Activated T-helper 17 cell treated with anti-CD3 and anti-CD28 coated beads, Interleukin-2, amount 50 U/mL, for 72 hours (primary cell): ENCODE results near the gene MMUT. TPM values are rescaled to one million over a fixed set of nuclear protein-coding genes. Genes with fewer than 3 reads are reported as not detected.

Experiments
- ATAC-seq: fragments of 150-1000 bp; cut with Tn5 transposase; replicated peaks from 2 replicates; pipeline ENCODE4 v1.10.0; 2021; ENCODE audit warnings: mild to moderate bottlenecking, moderate library complexity
- H3K27ac Mint-ChIP-seq: one replicate; pipeline ENCODE4 v1.8.0; 2022; ENCODE audit warnings: mixed read lengths
- H3K27me3 Mint-ChIP-seq: one replicate; pipeline ENCODE4 v1.8.0; 2022; ENCODE audit warnings: mixed read lengths
- H3K36me3 Mint-ChIP-seq: one replicate; pipeline ENCODE4 v1.8.0; 2022; ENCODE audit warnings: low read depth, mild to moderate bottlenecking, mixed read lengths
- H3K4me1 Mint-ChIP-seq: one replicate; pipeline ENCODE4 v1.8.0; 2022; ENCODE audit warnings: mixed read lengths
- H3K4me3 Mint-ChIP-seq: one replicate; pipeline ENCODE4 v1.8.0; 2022; ENCODE audit warnings: mild to moderate bottlenecking, mixed read lengths
- H3K9me3 Mint-ChIP-seq: one replicate; pipeline ENCODE4 v1.8.0; 2022; ENCODE audit warnings: mixed read lengths
- total RNA-seq, 2 donors: library from RNA; stranded (reverse); gene quantifications; one replicate each; pipeline ENCODE4 v1.2.3, GENCODE V29; 2022

The MMUT gene
- total RNA-seq, 2 donors from 2014 or later: 19.6 to 19.8 TPM

DNA sequence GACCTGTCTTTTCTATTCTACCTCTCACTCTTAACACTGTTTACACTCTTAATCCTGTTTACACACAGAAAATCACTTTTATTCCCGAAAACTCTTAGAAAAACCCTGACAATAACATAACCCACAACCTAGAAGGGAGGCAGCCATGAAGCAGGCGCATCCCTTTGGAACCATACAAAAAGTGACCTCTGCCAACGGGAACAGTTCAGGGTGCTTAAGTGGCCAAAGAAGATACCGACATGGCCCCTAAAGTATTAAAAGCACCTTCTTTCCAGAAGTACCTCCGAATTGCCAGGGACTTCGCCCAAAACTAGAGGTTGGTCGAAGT lies 490 bp downstream of the MMUT start:
- H3K27ac Mint-ChIP-seq: peak overlapping the region; percentile 93
- H3K9me3 Mint-ChIP-seq: no peaks in the 10 kb centered on the region
- peak; percentile 9 for ATAC-seq
- peaks cover 36% of the 10 kb centered on the region for H3K36me3 Mint-ChIP-seq
- peaks cover 24% of the 10 kb centered on the region for H3K4me1 Mint-ChIP-seq
- H3K27me3 Mint-ChIP-seq: no peaks in the 10 kb centered on the region
- peak overlapping the region; percentile 95 for H3K4me3 Mint-ChIP-seq

- H3K4me3 Mint-ChIP-seq: peak overlapping the region; percentile 95
- H3K36me3 Mint-ChIP-seq: peaks cover 41% of the 10 kb centered on the region
- H3K9me3 Mint-ChIP-seq: no peaks in the 10 kb centered on the region
- peak overlapping the region; percentile 93 for H3K27ac Mint-ChIP-seq
- H3K4me1 Mint-ChIP-seq: peaks cover 24% of the 10 kb centered on the region
- ATAC-seq: no peak
- H3K27me3 Mint-ChIP-seq: no peaks in the 10 kb centered on the region
Measured at GRCh38 chr6:49462071-49462470, 982 bp downstream of the MMUT start.

DNA sequence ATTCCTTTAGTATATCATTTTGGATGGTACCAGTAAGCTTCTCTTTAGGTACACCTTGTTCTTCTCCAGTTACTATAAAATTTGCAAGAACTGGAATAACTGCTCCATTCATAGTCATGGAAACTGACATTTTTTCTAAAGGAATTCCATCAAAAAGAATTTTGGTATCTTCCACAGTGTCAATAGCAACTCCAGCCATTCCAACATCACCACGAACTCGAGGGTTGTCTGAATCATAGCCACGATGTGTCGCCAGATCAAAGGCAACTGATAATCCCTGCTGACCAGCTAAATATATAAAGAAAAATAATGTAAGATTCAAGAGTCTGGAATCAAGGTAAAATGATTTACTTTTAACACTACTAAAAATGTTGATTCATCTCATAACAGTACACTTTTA lies 5.3 kb downstream of the MMUT start:
- H3K9me3 Mint-ChIP-seq: no peaks in the 10 kb centered on the region
- H3K27ac Mint-ChIP-seq: no peak overlapping the region
- no peaks in the 10 kb centered on the region for H3K27me3 Mint-ChIP-seq
- ATAC-seq: no peak
- H3K36me3 Mint-ChIP-seq: peaks cover 62% of the 10 kb centered on the region
- H3K4me3 Mint-ChIP-seq: no peak overlapping the region
- H3K4me1 Mint-ChIP-seq: peaks cover 13% of the 10 kb centered on the region

DNA sequence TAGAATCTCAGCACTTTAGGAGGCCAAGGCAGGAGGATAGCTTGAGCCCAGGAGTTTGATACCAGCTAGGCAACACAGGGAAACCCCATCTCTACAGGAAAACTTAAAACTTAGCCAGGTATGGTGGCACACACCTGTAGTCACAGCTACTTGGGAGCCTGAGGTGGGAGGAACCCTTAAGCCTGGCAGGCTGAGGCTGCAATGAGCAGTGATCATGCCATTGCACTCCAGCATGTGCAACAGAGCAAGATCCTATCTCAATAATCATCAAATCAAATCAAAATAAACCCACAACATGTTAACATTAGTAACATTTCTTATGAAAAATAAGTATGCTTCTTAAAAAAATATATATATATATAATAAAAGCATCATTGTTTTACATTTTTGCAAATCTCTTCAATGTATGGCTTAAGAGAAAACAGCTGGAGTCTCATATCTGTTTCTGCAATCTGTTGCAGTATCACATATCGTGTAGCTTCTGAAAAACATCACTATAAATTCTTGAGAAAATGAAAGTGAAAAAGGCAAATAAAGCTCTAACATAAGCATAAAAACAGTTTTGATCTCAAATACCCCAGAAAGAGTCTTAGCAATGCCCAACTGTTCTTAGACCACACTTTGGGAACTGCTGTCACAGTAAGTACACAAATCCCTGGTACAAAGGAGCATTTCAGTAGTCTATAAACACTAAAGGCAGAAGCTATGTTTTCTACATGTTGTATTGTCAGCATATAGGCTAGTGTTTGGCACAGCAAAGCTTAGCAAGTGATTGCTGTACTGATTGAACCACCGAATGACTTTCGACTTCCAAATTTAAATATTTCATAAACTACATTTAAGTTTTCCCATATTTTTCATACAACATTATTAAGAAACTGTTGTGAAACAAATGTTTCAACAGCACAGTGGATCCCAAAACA lies 8.0 kb downstream of the MMUT start:
- no peak for ATAC-seq
- peaks cover 6% of the 10 kb centered on the region for H3K4me1 Mint-ChIP-seq
- H3K27ac Mint-ChIP-seq: no peak overlapping the region
- H3K36me3 Mint-ChIP-seq: peaks cover 80% of the 10 kb centered on the region
- H3K9me3 Mint-ChIP-seq: no peaks in the 10 kb centered on the region
- H3K4me3 Mint-ChIP-seq: no peak overlapping the region
- no peaks in the 10 kb centered on the region for H3K27me3 Mint-ChIP-seq

DNA sequence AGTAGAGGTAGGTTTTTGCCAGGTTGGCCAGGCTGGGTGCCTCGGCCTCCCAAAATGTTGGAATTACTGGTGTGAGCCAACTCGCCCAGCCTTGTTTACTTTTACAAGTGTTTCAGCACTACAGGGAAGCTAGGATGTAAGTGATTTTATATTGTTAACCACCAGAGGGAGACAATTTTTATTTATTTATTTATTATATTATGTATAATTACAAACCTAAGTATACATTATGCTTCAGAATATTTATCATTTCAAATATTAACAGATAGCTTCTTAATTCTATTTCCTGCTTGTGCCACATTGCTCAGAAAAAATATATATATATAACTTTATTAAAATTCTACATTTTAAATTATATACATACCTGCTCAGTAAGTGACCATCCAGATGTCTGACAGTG lies 9.8 kb downstream of the MMUT start:
- Mint-ChIP-seq H3K27me3 (no peaks in the 10 kb centered on the region), H3K4me1 (no peaks in the 10 kb centered on the region), H3K27ac (no peak overlapping the region), H3K9me3 (no peaks in the 10 kb centered on the region), H3K36me3 (peaks cover 80% of the 10 kb centered on the region), H3K4me3 (no peak overlapping the region)
- no peak for ATAC-seq

DNA sequence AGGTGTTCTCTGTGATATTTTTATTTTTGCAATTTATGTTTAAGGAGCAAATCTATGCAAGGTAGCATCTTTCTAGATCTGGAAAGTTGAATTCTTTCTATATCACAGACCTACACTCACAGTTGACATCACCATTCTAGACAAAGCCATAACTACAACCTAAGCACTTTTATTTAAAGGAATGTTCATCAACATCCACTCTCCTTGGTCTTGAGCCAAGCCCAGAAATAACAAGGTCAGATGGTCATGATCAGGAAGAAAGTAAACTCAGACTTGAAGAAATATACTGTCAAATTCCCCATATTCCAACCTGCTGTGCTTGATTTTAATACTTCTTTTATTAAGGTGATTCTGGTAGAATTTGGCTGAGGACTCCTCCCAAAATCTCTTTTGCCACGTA lies 32.2 kb downstream of the MMUT start:
- H3K9me3 Mint-ChIP-seq: no peaks in the 10 kb centered on the region
- H3K4me1 Mint-ChIP-seq: no peaks in the 10 kb centered on the region
- H3K27me3 Mint-ChIP-seq: no peaks in the 10 kb centered on the region
- H3K36me3 Mint-ChIP-seq: peaks cover 66% of the 10 kb centered on the region
- no peak overlapping the region for H3K27ac Mint-ChIP-seq
- H3K4me3 Mint-ChIP-seq: no peak overlapping the region
- ATAC-seq: no peak

- no peak overlapping the region for H3K27ac Mint-ChIP-seq
- no peaks in the 10 kb centered on the region for H3K4me1 Mint-ChIP-seq
- no peak for ATAC-seq
- no peak overlapping the region for H3K4me3 Mint-ChIP-seq
- H3K36me3 Mint-ChIP-seq: peaks cover 59% of the 10 kb centered on the region
- H3K27me3 Mint-ChIP-seq: no peaks in the 10 kb centered on the region
- no peaks in the 10 kb centered on the region for H3K9me3 Mint-ChIP-seq
Measured at GRCh38 chr6:49430187-49430586, 32.9 kb downstream of the MMUT start.

DNA sequence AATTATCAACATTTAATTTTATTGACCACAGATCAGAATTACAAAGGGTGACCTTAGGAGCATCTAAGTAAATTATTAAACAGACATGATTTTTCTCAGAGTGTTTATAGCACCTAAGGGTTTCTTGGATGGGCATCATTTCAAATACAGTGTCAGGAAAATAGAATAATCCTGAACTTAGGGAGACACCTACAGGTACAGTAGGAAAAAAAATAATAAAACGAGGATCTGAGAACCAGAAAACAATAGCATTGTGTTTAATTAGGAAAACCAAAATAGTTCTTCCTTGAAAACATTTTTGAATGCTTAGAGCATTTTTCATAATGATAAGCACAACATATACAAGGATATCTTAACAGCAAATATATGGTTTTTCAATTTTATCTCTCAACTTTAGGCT lies 39.2 kb downstream of the MMUT start:
- H3K4me3 Mint-ChIP-seq: no peak overlapping the region
- H3K27me3 Mint-ChIP-seq: no peaks in the 10 kb centered on the region
- H3K4me1 Mint-ChIP-seq: no peaks in the 10 kb centered on the region
- H3K36me3 Mint-ChIP-seq: no peaks in the 10 kb centered on the region
- H3K27ac Mint-ChIP-seq: no peak overlapping the region
- no peak for ATAC-seq
- no peaks in the 10 kb centered on the region for H3K9me3 Mint-ChIP-seq

GRCh38 chr6:49416195-49416594 lies 46.9 kb downstream of the MMUT start:
- Mint-ChIP-seq H3K4me1 (no peaks in the 10 kb centered on the region), H3K27ac (no peak overlapping the region), H3K36me3 (no peaks in the 10 kb centered on the region), H3K4me3 (no peak overlapping the region), H3K27me3 (peaks cover 9% of the 10 kb centered on the region), H3K9me3 (no peaks in the 10 kb centered on the region)
- ATAC-seq: no peak

DNA sequence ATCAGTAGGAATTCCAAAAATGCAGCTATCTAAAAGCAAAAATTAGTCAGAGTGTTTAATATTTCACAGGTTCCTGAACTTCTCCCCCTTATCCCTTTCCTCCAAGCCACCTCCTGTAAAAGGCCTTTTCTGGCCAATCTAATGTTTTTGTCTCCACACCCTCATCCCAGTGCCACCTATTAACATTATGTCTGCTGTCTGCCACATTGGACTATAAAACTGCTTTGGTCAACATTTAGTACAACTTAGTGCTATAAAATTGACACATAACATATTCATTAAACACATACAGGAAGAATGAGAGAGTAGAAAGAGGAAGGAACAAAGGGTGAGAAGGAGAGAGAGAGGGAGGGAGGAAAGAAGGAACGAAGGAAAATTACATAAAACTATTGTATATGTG lies 47.7 kb downstream of the MMUT start:
- H3K4me1 Mint-ChIP-seq: no peaks in the 10 kb centered on the region

DNA sequence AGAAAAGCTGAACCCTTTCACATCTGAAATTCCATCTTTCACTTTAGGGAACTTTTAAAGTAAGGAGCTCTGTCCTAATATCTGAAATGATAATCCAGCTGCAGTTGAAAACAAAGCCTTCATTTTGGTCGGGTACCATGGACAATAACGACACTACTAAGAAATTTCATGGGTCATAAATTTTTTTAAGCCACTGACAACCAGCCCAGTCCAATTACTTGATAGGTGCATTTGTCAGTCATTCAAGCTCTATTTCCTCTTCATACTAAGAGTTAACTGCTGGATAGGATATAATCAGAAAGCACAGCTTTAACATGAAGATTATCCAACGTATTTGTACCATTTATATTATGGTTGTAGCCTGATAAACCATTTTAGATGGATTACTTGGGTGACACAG lies 52.5 kb downstream of the MMUT start:
- no peaks in the 10 kb centered on the region for H3K4me1 Mint-ChIP-seq
- H3K9me3 Mint-ChIP-seq: no peaks in the 10 kb centered on the region
- H3K27me3 Mint-ChIP-seq: peaks cover 12% of the 10 kb centered on the region
- ATAC-seq: no peak
- no peak overlapping the region for H3K4me3 Mint-ChIP-seq
- no peak overlapping the region for H3K27ac Mint-ChIP-seq
- H3K36me3 Mint-ChIP-seq: no peaks in the 10 kb centered on the region

More for the DNA sequence above, 47.7 kb downstream of the MMUT start:
- Mint-ChIP-seq H3K9me3 (no peaks in the 10 kb centered on the region), H3K36me3 (no peaks in the 10 kb centered on the region), H3K27ac (no peak overlapping the region), H3K4me3 (no peak overlapping the region), H3K27me3 (peaks cover 9% of the 10 kb centered on the region)
- ATAC-seq: no peak

- Mint-ChIP-seq H3K9me3 (no peaks in the 10 kb centered on the region), H3K27me3 (peaks cover 12% of the 10 kb centered on the region), H3K4me3 (no peak overlapping the region), H3K36me3 (no peaks in the 10 kb centered on the region), H3K4me1 (no peaks in the 10 kb centered on the region), H3K27ac (no peak overlapping the region)
- ATAC-seq: peak; percentile 61
Measured at GRCh38 chr6:49409951-49410542, 53.0 kb downstream of the MMUT start.

GRCh38 chr6:49406250-49406970 lies 56.6 kb downstream of the MMUT start:
- no peak for ATAC-seq
- no peaks in the 10 kb centered on the region for H3K4me1 Mint-ChIP-seq
- peaks cover 8% of the 10 kb centered on the region for H3K27me3 Mint-ChIP-seq
- H3K9me3 Mint-ChIP-seq: no peaks in the 10 kb centered on the region
- H3K27ac Mint-ChIP-seq: no peak overlapping the region
- no peak overlapping the region for H3K4me3 Mint-ChIP-seq
- H3K36me3 Mint-ChIP-seq: no peaks in the 10 kb centered on the region

- H3K4me1 Mint-ChIP-seq: no peaks in the 10 kb centered on the region
- no peak for ATAC-seq
- no peak overlapping the region for H3K27ac Mint-ChIP-seq
- H3K27me3 Mint-ChIP-seq: peaks cover 9% of the 10 kb centered on the region
- H3K4me3 Mint-ChIP-seq: no peak overlapping the region
- no peaks in the 10 kb centered on the region for H3K9me3 Mint-ChIP-seq
- H3K36me3 Mint-ChIP-seq: no peaks in the 10 kb centered on the region
Measured at GRCh38 chr6:49401063-49401462, 62.0 kb downstream of the MMUT start.
